Left kidney (tissue), 2 donors: ENCODE measurements around the gene ABLIM2. TPM values are rescaled to one million over a fixed set of nuclear protein-coding genes. Genes with fewer than 3 reads are reported as not detected.
"Not testable (repeated sequence)": the region's sequence is repeated elsewhere in the genome, so short reads cannot be mapped to it uniquely, and the experiment has no call there.

Experiments used
- DNase-seq: peaks from one replicate; pipeline ENCODE4 v3.0.0-alpha.2; 2013
- polyA plus RNA-seq: library from polyadenylated mRNA; unstranded; fragments of 120-200 nt; gene quantifications from one replicate; pipeline ENCODE4 v1.2.1, GENCODE V29; 2013; ENCODE audit not compliant: insufficient read length

Gene ABLIM2
- polyA plus RNA-seq, 1 donor: 6.8 TPM

DNA sequence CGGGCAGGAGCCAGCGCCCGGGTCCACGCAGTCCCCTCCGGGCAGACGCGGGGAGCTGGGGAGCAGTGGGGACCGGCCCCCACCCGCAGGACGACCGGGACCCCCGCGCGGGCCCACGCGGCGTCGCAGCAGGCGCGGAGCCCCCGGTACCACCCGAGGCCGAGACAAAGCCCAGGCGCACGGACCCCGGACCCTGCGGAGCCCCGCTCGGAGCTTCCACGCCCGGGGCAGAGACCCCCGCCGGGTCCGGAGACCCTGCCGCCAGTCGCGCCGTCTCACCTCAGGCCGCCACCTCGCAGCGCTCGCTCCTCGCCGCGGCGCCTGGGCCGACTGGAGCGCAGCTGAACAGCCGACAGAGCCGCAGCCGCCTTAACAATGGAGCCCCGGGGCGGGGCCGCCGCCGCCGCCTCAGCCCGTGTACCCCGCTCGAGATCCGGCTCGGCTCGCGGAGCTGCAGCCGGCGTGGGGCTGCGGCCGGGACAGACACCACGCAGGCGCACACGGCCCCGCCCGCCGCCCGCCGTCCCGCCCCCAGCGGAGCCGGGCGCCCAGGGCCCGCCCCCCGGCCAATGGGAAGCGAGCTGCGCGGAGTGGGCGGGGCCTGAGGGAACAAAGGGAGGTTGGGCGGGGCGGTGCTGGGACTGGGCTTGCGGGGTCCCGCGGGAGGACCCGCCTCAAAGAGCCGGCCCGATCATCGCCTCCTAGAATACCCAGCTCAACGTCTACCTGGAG, 219.1 kb downstream of the ABLIM2 start, which contains the start of gene AFAP1:
AFAP1 (minus strand) TSS at position 485 of the 732 bp plus-strand sequence. CDS start 67,783 bp downstream, outside the sequence.
- DNase-seq: peak; percentile 90

- peak; percentile 33 for DNase-seq
These were observed 219.8 kb downstream of the ABLIM2 start for GRCh38 chr4:7938609-7939376.

GRCh38 chr4:7938266-7938608, 220.4 kb downstream of the ABLIM2 start:
- DNase-seq: no peak

DNA sequence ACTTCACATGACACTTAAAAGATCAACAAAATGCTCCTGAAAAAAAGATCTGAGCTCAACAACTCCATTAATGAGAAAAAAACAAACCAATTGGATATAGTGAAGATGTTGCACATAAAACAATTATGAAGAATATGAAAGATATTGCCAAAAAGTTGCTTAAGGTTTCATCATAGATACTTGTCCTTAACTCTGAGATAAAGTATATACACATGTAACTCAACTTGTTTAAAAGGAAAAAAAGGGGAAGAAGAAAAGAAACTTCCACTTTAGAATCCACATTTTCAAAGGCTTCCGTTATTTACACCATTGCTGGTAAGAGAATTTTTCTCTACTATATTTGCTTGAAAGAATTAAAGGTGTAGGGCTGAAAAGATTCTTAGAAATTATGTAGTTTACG, 221.6 kb downstream of the ABLIM2 start:
- no peak for DNase-seq

GRCh38 chr4:7933651-7934510, 224.7 kb downstream of the ABLIM2 start:
- DNase-seq: no peak

DNA sequence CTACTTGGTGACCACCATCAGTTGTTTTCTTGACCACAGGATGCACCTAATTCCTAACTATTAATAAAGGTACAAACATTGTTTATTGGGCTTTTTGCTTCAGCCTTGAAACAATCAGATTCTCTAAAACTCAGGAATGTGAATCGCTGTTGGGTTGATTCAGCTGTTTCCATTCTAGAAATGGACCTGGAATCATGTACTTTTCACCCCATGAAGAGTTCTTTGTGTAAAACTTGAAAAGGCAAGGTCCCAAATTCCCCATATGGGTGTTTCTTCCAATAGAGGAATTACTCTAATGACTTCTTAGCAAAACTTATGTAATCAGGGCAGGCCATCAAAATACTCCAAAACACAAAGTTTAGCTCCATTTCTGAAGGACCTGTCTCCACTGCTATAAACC, 226.3 kb downstream of the ABLIM2 start:
- no peak for DNase-seq

GRCh38 chr4:7929118-7929951, 229.3 kb downstream of the ABLIM2 start:
- DNase-seq: no peak

GRCh38 chr4:7928711-7929110, 229.9 kb downstream of the ABLIM2 start:
- DNase-seq: no peak

DNA sequence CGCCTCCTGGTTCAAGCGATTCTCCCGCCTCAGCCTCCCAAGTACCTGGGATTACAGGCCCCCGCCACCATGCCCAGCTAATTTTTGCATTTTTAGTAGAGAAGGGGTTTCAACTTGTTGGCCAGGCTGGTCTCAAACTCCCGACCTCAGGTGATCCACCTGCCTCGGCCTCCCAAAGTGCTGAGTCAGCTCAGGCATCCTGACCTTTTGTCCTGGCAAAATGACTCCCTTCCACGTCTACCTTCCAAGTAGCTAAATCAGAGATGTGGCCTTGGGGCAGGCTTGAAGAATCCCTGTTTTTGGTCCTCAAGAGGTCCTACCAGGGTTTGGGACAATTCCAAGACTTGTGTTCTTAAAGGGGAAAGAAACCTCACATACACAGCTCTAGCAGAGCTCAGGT, 231.8 kb downstream of the ABLIM2 start:
- DNase-seq: no peak

- DNase-seq: no peak
These were observed 234.0 kb downstream of the ABLIM2 start for GRCh38 chr4:7924570-7924969.

DNA sequence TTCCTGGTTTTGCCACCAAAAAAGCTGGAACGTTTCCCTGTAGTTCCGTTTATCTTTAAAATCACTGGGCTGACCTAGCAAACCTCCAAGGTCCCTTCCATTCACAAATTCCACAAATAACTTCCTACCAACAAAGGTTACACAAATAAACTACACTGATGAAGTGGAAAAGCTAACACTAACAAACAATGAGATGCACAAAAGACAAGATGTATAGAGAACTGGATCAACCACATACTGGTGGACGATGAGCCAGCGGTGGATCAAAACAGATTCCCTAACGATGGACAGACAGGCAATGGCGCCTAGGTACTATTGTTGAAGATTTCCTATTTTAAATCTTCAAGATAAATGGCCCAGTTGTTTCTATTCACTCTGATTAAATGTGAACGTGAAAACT, 234.4 kb downstream of the ABLIM2 start:
- DNase-seq: no peak

GRCh38 chr4:7922466-7922865, 236.1 kb downstream of the ABLIM2 start:
- no peak for DNase-seq

DNA sequence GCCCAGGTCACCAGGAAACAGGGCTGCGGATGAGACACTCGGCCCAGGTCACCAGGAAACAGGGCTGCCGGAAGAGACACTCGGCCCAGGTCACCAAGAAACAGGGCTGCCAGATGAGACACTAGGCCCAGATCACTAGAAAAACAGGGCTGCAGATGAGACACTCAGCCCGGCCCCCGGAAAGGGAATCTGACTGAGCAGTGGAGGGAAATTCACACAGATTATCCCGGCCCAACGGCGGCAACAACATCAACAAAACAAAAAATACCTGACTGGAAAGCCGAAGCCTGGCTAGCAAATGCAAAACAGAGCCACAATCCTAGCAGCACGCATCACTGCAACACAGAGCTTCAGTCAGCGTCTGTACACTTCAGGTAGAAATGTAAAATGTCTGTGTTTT, 239.6 kb downstream of the ABLIM2 start:
- no peak for DNase-seq

DNA sequence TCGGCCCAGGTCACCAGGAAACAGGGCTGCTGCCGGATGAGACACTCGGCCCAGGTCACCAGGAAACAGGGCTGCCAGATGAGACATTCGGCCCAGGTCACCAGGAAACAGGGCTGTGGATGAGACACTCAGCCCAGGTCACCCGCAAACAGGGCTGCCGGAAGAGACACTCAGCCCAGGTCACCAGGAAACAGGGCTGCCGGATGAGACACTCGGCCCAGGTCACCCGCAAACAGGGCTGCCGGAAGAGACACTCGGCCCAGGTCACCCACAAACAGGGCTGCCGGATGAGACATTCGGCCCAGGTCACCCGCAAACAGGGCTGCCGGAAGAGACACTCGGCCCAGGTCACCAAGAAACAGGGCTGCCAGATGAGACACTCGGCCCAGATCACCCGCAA, 240.4 kb downstream of the ABLIM2 start:
- DNase-seq: not testable (repeated sequence)

DNA sequence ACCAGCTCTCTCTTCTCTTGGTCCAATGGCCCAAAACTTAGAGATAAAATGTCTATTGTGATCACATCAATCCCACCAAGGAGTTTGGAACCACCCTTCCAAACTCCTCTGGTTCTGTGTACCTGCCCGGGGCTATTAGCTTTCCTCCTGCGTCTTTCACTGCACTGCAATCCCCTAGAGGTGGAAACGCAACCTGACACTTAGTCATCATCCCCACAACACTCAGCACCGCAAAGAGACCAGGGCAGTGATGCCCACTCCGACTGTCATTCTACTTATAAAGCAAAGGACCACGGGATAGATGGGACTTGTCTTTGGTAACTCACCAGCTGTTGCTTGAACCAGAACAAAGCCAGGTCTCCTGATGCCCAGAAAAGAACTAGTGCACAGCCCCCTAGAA, 240.9 kb downstream of the ABLIM2 start:
- DNase-seq: no peak

- DNase-seq: no peak
These were observed 242.8 kb downstream of the ABLIM2 start for GRCh38 chr4:7915875-7916242.

Other genes with a start within 250 kb of the ABLIM2 start
- 21.7 TPM for gene AFAP1, start 219.0 kb downstream of the ABLIM2 start, polyA plus RNA-seq
- gene SH3TC1, start 40.5 kb upstream of the ABLIM2 start, polyA plus RNA-seq: 20.0 TPM
- 7.2 TPM for gene HTRA3, start 110.9 kb upstream of the ABLIM2 start, polyA plus RNA-seq